Neuronal stem cell (in vitro differentiated cells): ENCODE measurements around the gene SMC1B.

ENCODE experiments used
- DNase-seq: peaks from one replicate; pipeline ENCODE4 v3.0.0-alpha.2; 2013; ENCODE audit warnings: low spot score
- H2AFZ ChIP-seq: one replicate; pipeline ENCODE4 v1.6.1; 2013; ENCODE audit warnings: mild to moderate bottlenecking, low read length, inconsistent platforms
- H2AK5ac ChIP-seq: 2 replicates; pipeline ENCODE4 v1.6.1; 2013; ENCODE audit warnings: low read depth, mild to moderate bottlenecking, inconsistent platforms, low read length, moderate library complexity, mixed read lengths
- H2BK120ac ChIP-seq: 2 replicates; pipeline ENCODE4 v1.6.1; 2013; ENCODE audit warnings: low read depth, mild to moderate bottlenecking, inconsistent platforms, low read length, moderate library complexity, mixed read lengths
- H2BK12ac ChIP-seq: one replicate; pipeline ENCODE4 v1.6.1; 2013; ENCODE audit warnings: low read length, inconsistent platforms
- H2BK15ac ChIP-seq: 2 replicates; pipeline ENCODE4 v1.6.1; 2013; ENCODE audit warnings: mild to moderate bottlenecking, low read length, inconsistent platforms, mixed read lengths
- H2BK5ac ChIP-seq: one replicate; pipeline ENCODE4 v1.6.1; 2013; ENCODE audit warnings: inconsistent platforms, mild to moderate bottlenecking, low read length, moderate library complexity
- H3K14ac ChIP-seq: one replicate; pipeline ENCODE4 v1.6.1; 2013; ENCODE audit warnings: low read length, inconsistent platforms
- H3K18ac ChIP-seq: 2 replicates; pipeline ENCODE4 v1.6.1; 2013; ENCODE audit warnings: low read length, inconsistent platforms
- H3K23ac ChIP-seq: 2 replicates; pipeline ENCODE4 v1.6.1; 2013; ENCODE audit warnings: low read depth, mild to moderate bottlenecking, mixed read lengths, low read length, inconsistent platforms; ENCODE audit not compliant: poor library complexity
- H3K27ac ChIP-seq: replicated peaks from 3 replicates; pipeline ENCODE4 v1.5.1; 2013; ENCODE audit warnings: low read length, inconsistent platforms
- H3K27me3 ChIP-seq, 3 experiments: 2 replicates each; pipeline ENCODE4 v1.6.1; 2013; ENCODE audit warnings: low read length in 3 of 3, mild to moderate bottlenecking in 2 of 3, inconsistent platforms in 1 of 3, low read depth in 1 of 3, mixed read lengths in 1 of 3, moderate library complexity in 1 of 3; ENCODE audit not compliant: control insufficient read depth in 3 of 3, insufficient read depth in 3 of 3
- H3K36me3 ChIP-seq, 2 donors: replicated peaks in 1 of 2; 2 replicates each; pipeline ENCODE4 v1.6.1; 2013; ENCODE audit warnings: low read length in 2 of 2; ENCODE audit not compliant: control insufficient read depth in 2 of 2, insufficient read depth in 2 of 2
- H3K4ac ChIP-seq: 2 replicates; pipeline ENCODE4 v1.6.1; 2013; ENCODE audit warnings: inconsistent platforms, mild to moderate bottlenecking, low read length, moderate library complexity
- H3K4me1 ChIP-seq, 2 donors: 1 replicate in 1 of 2; 2 replicates in 1 of 2; pipeline ENCODE4 v1.6.1; 2013; ENCODE audit warnings: low read length in 2 of 2, low read depth in 1 of 2; ENCODE audit not compliant: control insufficient read depth in 2 of 2, insufficient read depth in 1 of 2
- H3K4me2 ChIP-seq: one replicate; pipeline ENCODE4 v1.6.1; 2013; ENCODE audit warnings: mild to moderate bottlenecking, low read length, inconsistent platforms; ENCODE audit not compliant: insufficient read depth, poor library complexity, severe bottlenecking
- H3K4me3 ChIP-seq, 2 donors: 2 replicates each; pipeline ENCODE4 v1.5.1; 2013; ENCODE audit warnings: low read length in 2 of 2, mild to moderate bottlenecking in 2 of 2, inconsistent platforms in 1 of 2, moderate library complexity in 1 of 2
- H3K79me1 ChIP-seq: one replicate; pipeline ENCODE4 v1.6.1; 2013; ENCODE audit warnings: low read depth, mild to moderate bottlenecking, inconsistent platforms, low read length, moderate library complexity
- H3K9ac ChIP-seq: one replicate; pipeline ENCODE4 v1.6.1; 2013; ENCODE audit warnings: mild to moderate bottlenecking, low read depth, low read length, inconsistent platforms; ENCODE audit not compliant: poor library complexity
- H3K9me3 ChIP-seq, 2 donors: replicated peaks in 1 of 2; 2 replicates each; pipeline versions ENCODE3 to v1.6.1; 2013; ENCODE audit warnings: low read length in 2 of 2, mild to moderate bottlenecking in 2 of 2, inconsistent platforms in 1 of 2, low read depth in 1 of 2, mixed read lengths in 1 of 2, moderate library complexity in 1 of 2; ENCODE audit not compliant: control insufficient read depth in 2 of 2, insufficient read depth in 1 of 2
- H4K8ac ChIP-seq: one replicate; pipeline ENCODE4 v1.6.1; 2013; ENCODE audit warnings: low read depth, mild to moderate bottlenecking, inconsistent platforms, low read length, moderate library complexity
- H4K91ac ChIP-seq: one replicate; pipeline ENCODE4 v1.6.1; 2013; ENCODE audit warnings: low read length, low read depth, mild to moderate bottlenecking, inconsistent platforms; ENCODE audit not compliant: poor library complexity
- WGBS, 2 donors: extraction: QIAGEN DNeasy Blood & Tissue Kit; methylation state at CpG; one replicate each; pipeline ENCODE4 v1.1.7; 2013; ENCODE audit warnings: missing lambda C conversion rate in 2 of 2, mixed read lengths in 1 of 2; ENCODE audit not compliant: insufficient read length in 2 of 2, insufficient replicate concordance in 1 of 2; ENCODE audit errors: extremely low coverage in 2 of 2; 5-methylcytosine and 5-hydroxymethylcytosine counted together

Gene SMC1B

GRCh38 chr22:45303181-45303580 is 110.2 kb downstream of the SMC1B start:
- Histone ChIP-seq H2BK12ac (no peak overlapping the region), H3K27ac (no peak overlapping the region), H3K79me1 (no peaks in the 10 kb centered on the region), H2BK120ac (no peak overlapping the region), H4K8ac (no peak overlapping the region), H3K4me2 (no peak overlapping the region), H2AFZ (no peak overlapping the region), H3K36me3 (no peaks in the 10 kb centered on the region), H2BK15ac (no peak overlapping the region), H3K9me3 (no peaks in the 10 kb centered on the region), H3K4me3 (no peak overlapping the region), H3K18ac (no peak overlapping the region), H4K91ac (no peak overlapping the region), H3K4ac (no peak overlapping the region), H3K14ac (no peak overlapping the region), H2AK5ac (no peak overlapping the region), H3K9ac (no peak overlapping the region), H3K4me1 (peaks cover 2 to 4% of the 10 kb centered on the region in 2 donors), H3K27me3 (peaks cover 0 to 13% (median 0%) of the 10 kb centered on the region in 3 experiments), H2BK5ac (no peak overlapping the region), H3K23ac (no peak overlapping the region)
- DNase-seq, result no peak
- no CpG with 5 or more reads among the region's 7 CpGs for WGBS, 2 donors

- Histone ChIP-seq H2AFZ (no peak overlapping the region), H2AK5ac (no peak overlapping the region), H3K36me3 (no peaks in the 10 kb centered on the region), H3K4me2 (no peak overlapping the region), H3K18ac (no peak overlapping the region), H2BK12ac (no peak overlapping the region), H3K14ac (no peak overlapping the region), H2BK120ac (no peak overlapping the region), H4K8ac (no peak overlapping the region), H3K27me3 (peaks cover 0 to 13% (median 0%) of the 10 kb centered on the region in 3 experiments), H3K23ac (no peak overlapping the region), H2BK5ac (no peak overlapping the region), H3K4me3 (no peak overlapping the region), H2BK15ac (no peak overlapping the region), H3K9me3 (peaks cover 0 to under 1% of the 10 kb centered on the region in 2 donors), H3K27ac (no peak overlapping the region), H4K91ac (no peak overlapping the region), H3K9ac (no peak overlapping the region), H3K4ac (no peak overlapping the region), H3K79me1 (no peaks in the 10 kb centered on the region), H3K4me1 (peaks cover 2 to 4% of the 10 kb centered on the region in 2 donors)
- WGBS, 2 donors, result no CpG with 5 or more reads among the region's 8 CpGs
- DNase-seq, result no peak
Measured at GRCh38 chr22:45302751-45303150, 110.6 kb downstream of the SMC1B start.

GRCh38 chr22:45298934-45299505 is 114.4 kb downstream of the SMC1B start:
- Histone ChIP-seq H3K14ac (no peak overlapping the region), H3K4me1 (peaks cover 4 to 8% of the 10 kb centered on the region in 2 donors), H3K9ac (no peak overlapping the region), H3K36me3 (no peaks in the 10 kb centered on the region), H3K27ac (no peak overlapping the region), H4K8ac (no peak overlapping the region), H2BK120ac (no peak overlapping the region), H2AFZ (peak overlapping the region; percentile 80), H4K91ac (no peak overlapping the region), H2BK12ac (no peak overlapping the region), H3K4ac (no peak overlapping the region), H3K79me1 (no peaks in the 10 kb centered on the region), H3K4me3 (no peak overlapping the region), H3K27me3 (peaks cover 0 to 13% (median 0%) of the 10 kb centered on the region in 3 experiments), H2AK5ac (no peak overlapping the region), H3K9me3 (peaks cover 0 to 2% of the 10 kb centered on the region in 2 donors), H3K23ac (no peak overlapping the region), H2BK15ac (no peak overlapping the region), H3K4me2 (no peak overlapping the region), H3K18ac (peak overlapping the region; percentile 73), H2BK5ac (no peak overlapping the region)
- no peak for DNase-seq
- WGBS, 2 donors, result no CpG with 5 or more reads among the region's 15 CpGs

- no peak for DNase-seq
- H2BK12ac ChIP-seq, result no peak overlapping the region
- H3K23ac ChIP-seq, result no peak overlapping the region
- H3K36me3 ChIP-seq, result no peaks in the 10 kb centered on the region
- no peak overlapping the region for H4K8ac ChIP-seq
- no peak overlapping the region for H2AK5ac ChIP-seq
- no peak overlapping the region for H2BK120ac ChIP-seq
- no peak overlapping the region for H3K4me2 ChIP-seq
- peaks cover 4 to 8% of the 10 kb centered on the region in 2 donors for H3K4me1 ChIP-seq
- H3K27me3 ChIP-seq, result peaks cover 0 to 13% (median 0%) of the 10 kb centered on the region in 3 experiments
- H3K27ac ChIP-seq, result no peak overlapping the region
- no peak overlapping the region for H3K14ac ChIP-seq
- no CpG with 5 or more reads among the region's 13 CpGs for WGBS, 2 donors
- peaks cover 0 to 2% of the 10 kb centered on the region in 2 donors for H3K9me3 ChIP-seq
- H3K9ac ChIP-seq, result no peak overlapping the region
- peak overlapping the region; percentile 87 for H2AFZ ChIP-seq
- H4K91ac ChIP-seq, result no peak overlapping the region
- H3K79me1 ChIP-seq, result no peaks in the 10 kb centered on the region
- H3K18ac ChIP-seq, result peak overlapping the region; percentile 44
- H2BK5ac ChIP-seq, result no peak overlapping the region
- H3K4me3 ChIP-seq, result no peak overlapping the region
- H3K4ac ChIP-seq, result no peak overlapping the region
- peak overlapping the region; percentile 23 for H2BK15ac ChIP-seq
Measured at GRCh38 chr22:45296628-45297297, 116.6 kb downstream of the SMC1B start.
